GM23338 (cell line): ENCODE data around the gene SLC35B4. TPM values are rescaled to one million over a fixed set of nuclear protein-coding genes. Genes with fewer than 3 reads are reported as not detected.

Source experiments
- ATAC-seq: fragments of 200-7000 bp; cut with Tn5 transposase; 3 replicates; pipeline ENCODE4 v1.9.1; 2020
- DNase-seq: peaks from one replicate; pipeline ENCODE4 v3.0.0-alpha.2; 2015; ENCODE audit warnings: low spot score
- H2AFZ ChIP-seq: fragments of 200-600 bp; sonication (generic); 2 replicates; pipeline ENCODE4 v1.8.0; 2016; ENCODE audit warnings: antibody characterized with exemption, mild to moderate bottlenecking, moderate library complexity
- H3F3A ChIP-seq: fragments of 200-600 bp; sonication (generic); replicated peaks from 2 replicates; pipeline ENCODE4 v1.8.0; 2017; ENCODE audit warnings: antibody characterized with exemption, mixed run types, low read depth
- H3K27ac ChIP-seq: fragments of 200-600 bp; sonication (generic); 2 replicates; pipeline ENCODE4 v1.6.1; 2016; ENCODE audit warnings: low read depth
- H3K27me3 ChIP-seq: fragments of 200-600 bp; sonication (generic); 2 replicates; pipeline ENCODE4 v1.8.0; 2016; ENCODE audit warnings: mild to moderate bottlenecking, mixed run types, moderate library complexity; ENCODE audit not compliant: insufficient read depth
- H3K36me3 ChIP-seq: fragments of 200-600 bp; sonication (generic); 2 replicates; pipeline ENCODE4 v1.8.0; 2016; ENCODE audit warnings: mild to moderate bottlenecking; ENCODE audit not compliant: insufficient read depth
- H3K4me1 ChIP-seq: fragments of 200-600 bp; sonication (generic); 2 replicates; pipeline ENCODE4 v1.8.0; 2016; ENCODE audit warnings: mild to moderate bottlenecking, moderate library complexity; ENCODE audit not compliant: insufficient read depth
- H3K4me2 ChIP-seq: fragments of 200-600 bp; sonication (generic); 2 replicates; pipeline ENCODE4 v1.7.1; 2017; ENCODE audit warnings: mixed run types
- H3K4me3 ChIP-seq: fragments of 200-600 bp; sonication (generic); 2 replicates; pipeline ENCODE4 v1.6.1; 2016; ENCODE audit warnings: mixed run types
- H3K79me2 ChIP-seq: fragments of 200-600 bp; sonication (generic); replicated peaks from 2 replicates; pipeline ENCODE4 v1.8.0; 2017; ENCODE audit warnings: mild to moderate bottlenecking; ENCODE audit not compliant: insufficient read depth
- H3K9me2 ChIP-seq: fragments of 200-600 bp; sonication (generic); 2 replicates; pipeline ENCODE4 v1.8.0; 2017; ENCODE audit not compliant: insufficient read depth
- H4K20me1 ChIP-seq: fragments of 200-600 bp; sonication (generic); replicated peaks from 2 replicates; pipeline ENCODE4 v1.8.0; 2017; ENCODE audit warnings: mild to moderate bottlenecking; ENCODE audit not compliant: insufficient read depth
- H3K27ac Mint-ChIP-seq: 2 replicates; pipeline ENCODE4 v1.8.0; 2020; ENCODE audit warnings: inconsistent platforms, mild to moderate bottlenecking, moderate library complexity, mixed read lengths
- H3K27me3 Mint-ChIP-seq: 3 replicates; pipeline ENCODE4 v1.8.0; 2022; ENCODE audit warnings: low read depth, mild to moderate bottlenecking, moderate library complexity, mixed read lengths, inconsistent platforms; ENCODE audit not compliant: insufficient read depth, poor library complexity
- H3K36me3 Mint-ChIP-seq: 3 replicates; pipeline ENCODE4 v1.8.0; 2021; ENCODE audit warnings: low read depth, mild to moderate bottlenecking, inconsistent platforms, moderate library complexity, mixed read lengths
- H3K4me1 Mint-ChIP-seq: 3 replicates; pipeline ENCODE4 v1.8.0; 2020; ENCODE audit warnings: mild to moderate bottlenecking, inconsistent platforms, mixed read lengths
- H3K4me3 Mint-ChIP-seq: 3 replicates; pipeline ENCODE4 v1.8.0; 2021; ENCODE audit warnings: moderate library complexity, mild to moderate bottlenecking, inconsistent platforms, mixed read lengths
- H3K9me3 Mint-ChIP-seq: 3 replicates; pipeline ENCODE4 v1.8.0; 2020; ENCODE audit warnings: moderate library complexity, mild to moderate bottlenecking, inconsistent platforms, mixed read lengths
- CREB1 ChIP-seq: fragments of 250-450 bp; sonication (Bioruptor Pico); IDR thresholded peaks from 2 replicates; pipeline ENCODE4 v1.5.0; 2020; ENCODE audit warnings: low read depth, mild to moderate bottlenecking, moderate library complexity
- EZH2phosphoT487 ChIP-seq: fragments of 200-600 bp; sonication (generic); IDR thresholded peaks from one replicate; pipeline ENCODE4 v1.8.1; 2018; ENCODE audit warnings: antibody characterized with exemption; ENCODE audit not compliant: unreplicated experiment
- JUNB ChIP-seq: IDR thresholded peaks from one replicate; pipeline ENCODE4 v1.6.1; 2016; ENCODE audit warnings: antibody characterized with exemption; ENCODE audit not compliant: unreplicated experiment
- NANOG ChIP-seq: IDR thresholded peaks from 2 replicates; pipeline ENCODE4 v1.6.1; 2016; ENCODE audit warnings: antibody characterized with exemption, borderline replicate concordance
- POLR2AphosphoS5 ChIP-seq: IDR thresholded peaks from 2 replicates; pipeline ENCODE4 v1.6.1; 2016; ENCODE audit warnings: antibody characterized with exemption, low read depth
- ZNF114 ChIP-seq: fragments of 250-450 bp; sonication (Bioruptor Pico); IDR thresholded peaks from 2 replicates; pipeline ENCODE4 v1.5.0; 2020; ENCODE audit warnings: mild to moderate bottlenecking, moderate library complexity
- ZNF331 ChIP-seq: fragments of 250-450 bp; sonication (Bioruptor Pico); IDR thresholded peaks from 2 replicates; pipeline ENCODE4 v1.5.0; 2020; ENCODE audit warnings: low read depth, mild to moderate bottlenecking, moderate library complexity
- polyA plus RNA-seq: library from polyadenylated mRNA; unstranded; fragments of >200 nt; fragmentation: Nextera tagmentation; extraction: Ambion mirVana; gene quantifications from 2 replicates; pipeline ENCODE4 v1.2.1, GENCODE V29; 2016
- total RNA-seq: library from RNA; depleted of rRNA; stranded (reverse); fragments of >200 nt; shearing (Covaris generic); gene quantifications from 2 replicates; pipeline ENCODE4 v1.2.3, GENCODE V29; 2014
- TF ChIP-seq, protein P1 (sequence below): IDR thresholded peaks from 2 replicates; pipeline ENCODE4 v1.6.1; 2016; ENCODE audit warnings: antibody characterized with exemption
- TF ChIP-seq, protein P2 (sequence below): IDR thresholded peaks from one replicate; pipeline ENCODE4 v1.6.1; 2018; ENCODE audit warnings: antibody characterized with exemption; ENCODE audit not compliant: unreplicated experiment
- TF ChIP-seq, protein P3 (sequence below): fragments of 250-450 bp; sonication (Bioruptor Pico); IDR thresholded peaks from 2 replicates; pipeline ENCODE4 v1.5.0; 2020; ENCODE audit warnings: mild to moderate bottlenecking, moderate library complexity
- TF ChIP-seq, protein P4 (sequence below), 2 experiments: fragments of 200-600 bp in 1 of 2; sonication (generic) in 1 of 2; conservative IDR thresholded peaks; 2 replicates each; pipeline versions ENCODE4 v1.5.1 to v1.6.1; 2016 to 2017; ENCODE audit warnings: antibody characterized with exemption in 2 of 2, low read depth in 2 of 2, mild to moderate bottlenecking in 2 of 2, moderate library complexity in 1 of 2

SLC35B4 gene
- total and polyA plus RNA-seq, 2 experiments from 2014 or later = 22.6 to 29.7 TPM

DNA sequence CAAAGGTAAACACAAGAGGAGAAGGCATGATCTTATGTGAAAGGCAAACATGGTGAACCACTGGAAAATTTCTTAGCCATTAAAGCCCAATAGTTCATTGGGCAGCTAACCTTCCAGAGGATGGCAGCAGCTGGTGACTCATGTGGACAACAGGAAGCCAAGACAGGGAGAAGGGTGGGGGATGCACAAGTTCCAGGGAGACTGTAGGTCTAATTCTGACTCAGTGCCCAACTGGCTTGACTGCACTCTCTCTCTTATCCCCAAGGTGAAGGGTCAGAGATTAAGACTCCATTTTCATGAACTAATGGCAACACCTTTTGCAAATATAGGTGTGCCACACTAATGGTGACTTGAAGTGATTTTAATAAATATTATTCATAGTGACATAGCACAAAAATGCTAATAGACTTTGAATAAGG is 47.9 kb upstream of the SLC35B4 start:
- ATAC-seq (no peak), DNase-seq (no peak)
- Histone ChIP-seq H3K4me1 (no peaks in the 10 kb centered on the region), H3K36me3 (no peaks in the 10 kb centered on the region), H3K4me3 (no peak overlapping the region), H3F3A (no peaks in the 10 kb centered on the region), H3K79me2 (no peaks in the 10 kb centered on the region), H3K9me2 (peaks cover 11% of the 10 kb centered on the region; the same call in 1 of the 2 replicates), H3K27me3 (no peaks in the 10 kb centered on the region), H3K4me2 (no peak overlapping the region), H3K27ac (no peak overlapping the region), H4K20me1 (no peaks in the 10 kb centered on the region), H2AFZ (no peak overlapping the region)
- TF ChIP-seq ZNF114 (CRISPR knock-in tag) = no peak
- TF ChIP-seq ZNF331 (CRISPR knock-in tag) = no peak
- TF ChIP-seq, protein P1, sequence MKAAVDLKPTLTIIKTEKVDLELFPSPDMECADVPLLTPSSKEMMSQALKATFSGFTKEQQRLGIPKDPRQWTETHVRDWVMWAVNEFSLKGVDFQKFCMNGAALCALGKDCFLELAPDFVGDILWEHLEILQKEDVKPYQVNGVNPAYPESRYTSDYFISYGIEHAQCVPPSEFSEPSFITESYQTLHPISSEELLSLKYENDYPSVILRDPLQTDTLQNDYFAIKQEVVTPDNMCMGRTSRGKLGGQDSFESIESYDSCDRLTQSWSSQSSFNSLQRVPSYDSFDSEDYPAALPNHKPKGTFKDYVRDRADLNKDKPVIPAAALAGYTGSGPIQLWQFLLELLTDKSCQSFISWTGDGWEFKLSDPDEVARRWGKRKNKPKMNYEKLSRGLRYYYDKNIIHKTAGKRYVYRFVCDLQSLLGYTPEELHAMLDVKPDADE = no peak
- TF ChIP-seq, protein P2, sequence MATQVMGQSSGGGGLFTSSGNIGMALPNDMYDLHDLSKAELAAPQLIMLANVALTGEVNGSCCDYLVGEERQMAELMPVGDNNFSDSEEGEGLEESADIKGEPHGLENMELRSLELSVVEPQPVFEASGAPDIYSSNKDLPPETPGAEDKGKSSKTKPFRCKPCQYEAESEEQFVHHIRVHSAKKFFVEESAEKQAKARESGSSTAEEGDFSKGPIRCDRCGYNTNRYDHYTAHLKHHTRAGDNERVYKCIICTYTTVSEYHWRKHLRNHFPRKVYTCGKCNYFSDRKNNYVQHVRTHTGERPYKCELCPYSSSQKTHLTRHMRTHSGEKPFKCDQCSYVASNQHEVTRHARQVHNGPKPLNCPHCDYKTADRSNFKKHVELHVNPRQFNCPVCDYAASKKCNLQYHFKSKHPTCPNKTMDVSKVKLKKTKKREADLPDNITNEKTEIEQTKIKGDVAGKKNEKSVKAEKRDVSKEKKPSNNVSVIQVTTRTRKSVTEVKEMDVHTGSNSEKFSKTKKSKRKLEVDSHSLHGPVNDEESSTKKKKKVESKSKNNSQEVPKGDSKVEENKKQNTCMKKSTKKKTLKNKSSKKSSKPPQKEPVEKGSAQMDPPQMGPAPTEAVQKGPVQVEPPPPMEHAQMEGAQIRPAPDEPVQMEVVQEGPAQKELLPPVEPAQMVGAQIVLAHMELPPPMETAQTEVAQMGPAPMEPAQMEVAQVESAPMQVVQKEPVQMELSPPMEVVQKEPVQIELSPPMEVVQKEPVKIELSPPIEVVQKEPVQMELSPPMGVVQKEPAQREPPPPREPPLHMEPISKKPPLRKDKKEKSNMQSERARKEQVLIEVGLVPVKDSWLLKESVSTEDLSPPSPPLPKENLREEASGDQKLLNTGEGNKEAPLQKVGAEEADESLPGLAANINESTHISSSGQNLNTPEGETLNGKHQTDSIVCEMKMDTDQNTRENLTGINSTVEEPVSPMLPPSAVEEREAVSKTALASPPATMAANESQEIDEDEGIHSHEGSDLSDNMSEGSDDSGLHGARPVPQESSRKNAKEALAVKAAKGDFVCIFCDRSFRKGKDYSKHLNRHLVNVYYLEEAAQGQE = no peak
- TF ChIP-seq NANOG = no peak
- no peak for TF ChIP-seq JUNB
- TF ChIP-seq, protein P3, sequence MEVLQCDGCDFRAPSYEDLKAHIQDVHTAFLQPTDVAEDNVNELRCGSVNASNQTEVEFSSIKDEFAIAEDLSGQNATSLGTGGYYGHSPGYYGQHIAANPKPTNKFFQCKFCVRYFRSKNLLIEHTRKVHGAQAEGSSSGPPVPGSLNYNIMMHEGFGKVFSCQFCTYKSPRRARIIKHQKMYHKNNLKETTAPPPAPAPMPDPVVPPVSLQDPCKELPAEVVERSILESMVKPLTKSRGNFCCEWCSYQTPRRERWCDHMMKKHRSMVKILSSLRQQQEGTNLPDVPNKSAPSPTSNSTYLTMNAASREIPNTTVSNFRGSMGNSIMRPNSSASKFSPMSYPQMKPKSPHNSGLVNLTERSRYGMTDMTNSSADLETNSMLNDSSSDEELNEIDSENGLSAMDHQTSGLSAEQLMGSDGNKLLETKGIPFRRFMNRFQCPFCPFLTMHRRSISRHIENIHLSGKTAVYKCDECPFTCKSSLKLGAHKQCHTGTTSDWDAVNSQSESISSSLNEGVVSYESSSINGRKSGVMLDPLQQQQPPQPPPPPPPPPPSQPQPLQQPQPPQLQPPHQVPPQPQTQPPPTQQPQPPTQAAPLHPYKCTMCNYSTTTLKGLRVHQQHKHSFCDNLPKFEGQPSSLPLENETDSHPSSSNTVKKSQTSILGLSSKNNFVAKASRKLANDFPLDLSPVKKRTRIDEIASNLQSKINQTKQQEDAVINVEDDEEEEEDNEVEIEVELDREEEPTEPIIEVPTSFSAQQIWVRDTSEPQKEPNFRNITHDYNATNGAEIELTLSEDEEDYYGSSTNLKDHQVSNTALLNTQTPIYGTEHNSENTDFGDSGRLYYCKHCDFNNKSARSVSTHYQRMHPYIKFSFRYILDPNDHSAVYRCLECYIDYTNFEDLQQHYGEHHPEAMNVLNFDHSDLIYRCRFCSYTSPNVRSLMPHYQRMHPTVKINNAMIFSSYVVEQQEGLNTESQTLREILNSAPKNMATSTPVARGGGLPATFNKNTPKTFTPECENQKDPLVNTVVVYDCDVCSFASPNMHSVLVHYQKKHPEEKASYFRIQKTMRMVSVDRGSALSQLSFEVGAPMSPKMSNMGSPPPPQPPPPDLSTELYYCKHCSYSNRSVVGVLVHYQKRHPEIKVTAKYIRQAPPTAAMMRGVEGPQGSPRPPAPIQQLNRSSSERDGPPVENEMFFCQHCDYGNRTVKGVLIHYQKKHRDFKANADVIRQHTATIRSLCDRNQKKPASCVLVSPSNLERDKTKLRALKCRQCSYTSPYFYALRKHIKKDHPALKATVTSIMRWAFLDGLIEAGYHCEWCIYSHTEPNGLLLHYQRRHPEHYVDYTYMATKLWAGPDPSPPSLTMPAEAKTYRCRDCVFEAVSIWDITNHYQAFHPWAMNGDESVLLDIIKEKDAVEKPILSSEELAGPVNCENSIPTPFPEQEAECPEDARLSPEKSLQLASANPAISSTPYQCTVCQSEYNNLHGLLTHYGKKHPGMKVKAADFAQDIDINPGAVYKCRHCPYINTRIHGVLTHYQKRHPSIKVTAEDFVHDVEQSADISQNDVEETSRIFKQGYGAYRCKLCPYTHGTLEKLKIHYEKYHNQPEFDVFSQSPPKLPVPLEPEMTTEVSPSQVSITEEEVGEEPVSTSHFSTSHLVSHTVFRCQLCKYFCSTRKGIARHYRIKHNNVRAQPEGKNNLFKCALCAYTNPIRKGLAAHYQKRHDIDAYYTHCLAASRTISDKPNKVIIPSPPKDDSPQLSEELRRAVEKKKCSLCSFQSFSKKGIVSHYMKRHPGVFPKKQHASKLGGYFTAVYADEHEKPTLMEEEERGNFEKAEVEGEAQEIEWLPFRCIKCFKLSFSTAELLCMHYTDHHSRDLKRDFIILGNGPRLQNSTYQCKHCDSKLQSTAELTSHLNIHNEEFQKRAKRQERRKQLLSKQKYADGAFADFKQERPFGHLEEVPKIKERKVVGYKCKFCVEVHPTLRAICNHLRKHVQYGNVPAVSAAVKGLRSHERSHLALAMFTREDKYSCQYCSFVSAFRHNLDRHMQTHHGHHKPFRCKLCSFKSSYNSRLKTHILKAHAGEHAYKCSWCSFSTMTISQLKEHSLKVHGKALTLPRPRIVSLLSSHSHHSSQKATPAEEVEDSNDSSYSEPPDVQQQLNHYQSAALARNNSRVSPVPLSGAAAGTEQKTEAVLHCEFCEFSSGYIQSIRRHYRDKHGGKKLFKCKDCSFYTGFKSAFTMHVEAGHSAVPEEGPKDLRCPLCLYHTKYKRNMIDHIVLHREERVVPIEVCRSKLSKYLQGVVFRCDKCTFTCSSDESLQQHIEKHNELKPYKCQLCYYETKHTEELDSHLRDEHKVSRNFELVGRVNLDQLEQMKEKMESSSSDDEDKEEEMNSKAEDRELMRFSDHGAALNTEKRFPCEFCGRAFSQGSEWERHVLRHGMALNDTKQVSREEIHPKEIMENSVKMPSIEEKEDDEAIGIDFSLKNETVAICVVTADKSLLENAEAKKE (CRISPR knock-in tag) = no peak
- no peak for TF ChIP-seq POLR2AphosphoS5
- TF ChIP-seq EZH2phosphoT487 = no peak
- no peak for TF ChIP-seq CREB1 (CRISPR knock-in tag)
- TF ChIP-seq, protein P4, sequence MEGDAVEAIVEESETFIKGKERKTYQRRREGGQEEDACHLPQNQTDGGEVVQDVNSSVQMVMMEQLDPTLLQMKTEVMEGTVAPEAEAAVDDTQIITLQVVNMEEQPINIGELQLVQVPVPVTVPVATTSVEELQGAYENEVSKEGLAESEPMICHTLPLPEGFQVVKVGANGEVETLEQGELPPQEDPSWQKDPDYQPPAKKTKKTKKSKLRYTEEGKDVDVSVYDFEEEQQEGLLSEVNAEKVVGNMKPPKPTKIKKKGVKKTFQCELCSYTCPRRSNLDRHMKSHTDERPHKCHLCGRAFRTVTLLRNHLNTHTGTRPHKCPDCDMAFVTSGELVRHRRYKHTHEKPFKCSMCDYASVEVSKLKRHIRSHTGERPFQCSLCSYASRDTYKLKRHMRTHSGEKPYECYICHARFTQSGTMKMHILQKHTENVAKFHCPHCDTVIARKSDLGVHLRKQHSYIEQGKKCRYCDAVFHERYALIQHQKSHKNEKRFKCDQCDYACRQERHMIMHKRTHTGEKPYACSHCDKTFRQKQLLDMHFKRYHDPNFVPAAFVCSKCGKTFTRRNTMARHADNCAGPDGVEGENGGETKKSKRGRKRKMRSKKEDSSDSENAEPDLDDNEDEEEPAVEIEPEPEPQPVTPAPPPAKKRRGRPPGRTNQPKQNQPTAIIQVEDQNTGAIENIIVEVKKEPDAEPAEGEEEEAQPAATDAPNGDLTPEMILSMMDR (conservative IDR thresholded peaks at IDR 0.05; ENCODE audit: low read depth in 2 of 2) = no peak
- Mint-ChIP-seq H3K4me1 (no peaks in the 10 kb centered on the region), H3K27me3 (peaks cover 2% of the 10 kb centered on the region), H3K4me3 (no peak overlapping the region), H3K27ac (no peak overlapping the region), H3K9me3 (no peaks in the 10 kb centered on the region), H3K36me3 (no peaks in the 10 kb centered on the region)
